GM10847 (cell line): Measurements from ENCODE around the gene TMTC4.
A peak's percentile ranks its signal among the peaks of the same experiment; 100 is the strongest.

Experiments used
- POLR2A ChIP-seq: IDR thresholded peaks from 2 replicates; pipeline ENCODE4 v1.6.1; 2011; ENCODE audit not compliant: insufficient read length; ENCODE audit errors: extremely low read depth

The TMTC4 gene

GRCh38 chr13:100674572-100674871 lies at the start of gene TMTC4:
Gene TMTC4 (minus strand): TSS chr13:100674795. CDS start chr13:100670362, 4,433 bp downstream.
- TF ChIP-seq POLR2A = no peak

GRCh38 chr13:100722517-100722916 lies 47.9 kb upstream of the TMTC4 start:
- TF ChIP-seq POLR2A = no peak

GRCh38 chr13:100721885-100722512 lies 47.4 kb upstream of the TMTC4 start:
- no peak for TF ChIP-seq POLR2A

- TF ChIP-seq POLR2A = no peak
These were observed 41.0 kb upstream of the TMTC4 start for GRCh38 chr13:100715604-100716003.

- no peak for TF ChIP-seq POLR2A
These were observed 39.9 kb upstream of the TMTC4 start for GRCh38 chr13:100714478-100714877.

GRCh38 chr13:100710176-100710575 lies 35.6 kb upstream of the TMTC4 start:
- no peak for TF ChIP-seq POLR2A

GRCh38 chr13:100707818-100708740 lies 33.5 kb upstream of the TMTC4 start:
- TF ChIP-seq POLR2A = no peak

- no peak for TF ChIP-seq POLR2A
These were observed 20.8 kb upstream of the TMTC4 start for GRCh38 chr13:100695509-100695773.

- TF ChIP-seq POLR2A = no peak
These were observed 20.3 kb upstream of the TMTC4 start for GRCh38 chr13:100694722-100695508.

- no peak for TF ChIP-seq POLR2A
These were observed 14.6 kb upstream of the TMTC4 start for GRCh38 chr13:100689191-100689590.

GRCh38 chr13:100680131-100680530 lies 5.5 kb upstream of the TMTC4 start:
- TF ChIP-seq POLR2A = no peak

GRCh38 chr13:100675661-100676129 lies 1.1 kb upstream of the TMTC4 start:
- no peak for TF ChIP-seq POLR2A

GRCh38 chr13:100674872-100675660 lies 471 bp upstream of the TMTC4 start:
- TF ChIP-seq POLR2A = peak; percentile 64

GRCh38 chr13:100673713-100674571 lies 653 bp downstream of the TMTC4 start:
- no peak for TF ChIP-seq POLR2A
